HEK293 (cell line): Measurements from ENCODE around the gene POLR3C.

Source experiments
- CTCF ChIP-seq: fragments of 450-650 bp; formaldehyde crosslinking; IDR thresholded peaks from 2 replicates; pipeline ENCODE4 v1.5.1; 2016; ENCODE audit warnings: missing biosample characterization, missing genetic modification characterization
- REPIN1 ChIP-seq: fragments of 450-650 bp; formaldehyde crosslinking; IDR thresholded peaks from 2 replicates; pipeline ENCODE4 v1.5.1; 2017; ENCODE audit warnings: missing biosample characterization, missing genetic modification characterization, low read depth
- ZBTB1 ChIP-seq: fragments of 450-650 bp; formaldehyde crosslinking; IDR thresholded peaks from 2 replicates; pipeline ENCODE4 v1.5.1; 2016; ENCODE audit warnings: missing biosample characterization, missing genetic modification characterization
- ZFP69B ChIP-seq: fragments of 450-650 bp; formaldehyde crosslinking; IDR thresholded peaks from 2 replicates; pipeline ENCODE4 v1.5.1; 2016; ENCODE audit warnings: missing biosample characterization, missing genetic modification characterization
- ZNF184 ChIP-seq: fragments of 450-650 bp; IDR thresholded peaks from 2 replicates; pipeline ENCODE4 v1.5.1; 2018; ENCODE audit warnings: missing biosample characterization, mild to moderate bottlenecking, missing genetic modification characterization
- ZNF239 ChIP-seq: fragments of 450-650 bp; formaldehyde crosslinking; IDR thresholded peaks from 2 replicates; pipeline ENCODE4 v1.5.1; 2016; ENCODE audit warnings: missing biosample characterization, missing genetic modification characterization
- ZNF600 ChIP-seq: fragments of 450-650 bp; formaldehyde crosslinking; IDR thresholded peaks from 2 replicates; pipeline ENCODE4 v1.5.1; 2016; ENCODE audit warnings: missing biosample characterization, missing genetic modification characterization
- ZNF623 ChIP-seq: fragments of 450-650 bp; formaldehyde crosslinking; IDR thresholded peaks from 2 replicates; pipeline ENCODE4 v1.5.1; 2016; ENCODE audit warnings: missing biosample characterization, missing genetic modification characterization
- ZNF677 ChIP-seq: fragments of 450-650 bp; IDR thresholded peaks from 2 replicates; pipeline ENCODE4 v1.5.0; 2018; ENCODE audit warnings: missing biosample characterization, mild to moderate bottlenecking, missing genetic modification characterization, moderate library complexity

- TF ChIP-seq ZFP69B: no peak
- no peak for TF ChIP-seq REPIN1 (tag by site-specific recombination)
- no peak for TF ChIP-seq ZNF239
- no peak for TF ChIP-seq ZNF677
- TF ChIP-seq CTCF (tag by site-specific recombination): no peak
- TF ChIP-seq ZNF600 (tag by site-specific recombination): no peak
- TF ChIP-seq ZNF184 (tag by site-specific recombination): no peak
- no peak for TF ChIP-seq ZNF623 (tag by site-specific recombination)
- TF ChIP-seq ZBTB1 (tag by site-specific recombination): no peak
Observed at GRCh38 chr1:145886390-145886789, 62.4 kb downstream of the POLR3C start.
